HepG2 (cell line): ENCODE results near the gene EPB41L5. TPM values are rescaled to one million over a fixed set of nuclear protein-coding genes. Genes with fewer than 3 reads are reported as not detected.

Experiments
- ATAC-seq: fragments of 200-7000 bp; cut with Tn5 transposase; 3 replicates; pipeline ENCODE4 v1.9.1; 2020; ENCODE audit warnings: mild to moderate bottlenecking, moderate library complexity
- BruUV-seq: library from RNA; stranded (reverse); fragments of 400-500 nt; replicated peaks from 2 replicates; lab custom pipeline; 2021; lab: Mats Ljungman, UMichigan
- CTCF ChIA-PET: fragments of 300-600 bp; formaldehyde crosslinking; extraction: SDS; loops from one replicate; lab custom pipeline; 2021; ENCODE audit warnings: low total read pairs, inconsistent platforms, low intra/inter-chr PET ratio; lab: Yijun Ruan, JAX
- POLR2A ChIA-PET: fragments of 350-600 bp; sonication (Branson Sonifier 250); formaldehyde crosslinking; loops from one replicate; lab custom pipeline; 2020; ENCODE audit warnings: antibody characterized with exemption, inconsistent platforms; lab: Yijun Ruan, JAX
- DNase-seq: peaks from one replicate; pipeline ENCODE4 v3.0.0-alpha.2; 2015; ENCODE audit warnings: low spot score
- FAIRE-seq: peaks from 3 replicates; lab custom pipeline; 2011; peaks lifted over from hg19 to GRCh38; lab: Jason Lieb, UNC
- H2AFZ ChIP-seq: one replicate; pipeline ENCODE4 v1.6.1; 2011; ENCODE audit warnings: low read length, inconsistent platforms
- H3K27ac ChIP-seq: fragments of 300-600 bp; 3 replicates; pipeline ENCODE4 v1.8.0; 2011; ENCODE audit warnings: mixed run types, mild to moderate bottlenecking, mixed read lengths, low read length, inconsistent platforms; ENCODE audit not compliant: insufficient read depth; ENCODE audit errors: extremely low read length
- H3K27me3 ChIP-seq, 2 experiments: fragments of 200-600 bp in 1 of 2; 2 replicates in 1 of 2; 3 replicates in 1 of 2; pipeline versions ENCODE4 v1.6.0 to v1.8.0; 2011; ENCODE audit warnings: low read length in 2 of 2, mild to moderate bottlenecking in 2 of 2, moderate library complexity in 2 of 2, inconsistent platforms in 1 of 2; ENCODE audit not compliant: insufficient read depth in 2 of 2, control insufficient read depth in 1 of 2
- H3K36me3 ChIP-seq, 2 experiments: fragments of 200-600 bp in 1 of 2; replicated peaks in 1 of 2; 2 replicates in 1 of 2; 3 replicates in 1 of 2; pipeline versions ENCODE4 v1.5.1 to v1.8.0; 2011; ENCODE audit warnings: low read length in 2 of 2, inconsistent platforms in 1 of 2; ENCODE audit not compliant: insufficient read depth in 2 of 2, control insufficient read depth in 1 of 2
- H3K4me1 ChIP-seq: 2 replicates; pipeline ENCODE4 v1.5.1; 2012; ENCODE audit warnings: low read length, inconsistent platforms; ENCODE audit not compliant: insufficient read depth
- H3K4me2 ChIP-seq: 2 replicates; pipeline ENCODE4 v1.6.0; 2011; ENCODE audit warnings: low read depth, low read length, inconsistent platforms
- H3K4me3 ChIP-seq, 3 experiments: fragments of 200-600 bp in 1 of 3; sonication (generic), shearing (Covaris generic) in 1 of 3; replicated peaks in 1 of 3; 2 replicates each; pipeline ENCODE4 v1.5.1; 2011 to 2016; ENCODE audit warnings: low read length in 3 of 3, inconsistent platforms in 2 of 3, low read depth in 2 of 3, mild to moderate bottlenecking in 2 of 3, control low read depth in 1 of 3, mixed read lengths in 1 of 3; ENCODE audit not compliant: insufficient read depth in 1 of 3
- H3K79me2 ChIP-seq: one replicate; pipeline ENCODE4 v1.6.1; 2011; ENCODE audit warnings: low read length, inconsistent platforms; ENCODE audit not compliant: insufficient read depth
- H3K9ac ChIP-seq: 2 replicates; pipeline ENCODE4 v1.6.0; 2011; ENCODE audit warnings: mild to moderate bottlenecking, low read depth, low read length, inconsistent platforms; ENCODE audit not compliant: insufficient read depth
- H3K9me3 ChIP-seq: 2 replicates; pipeline ENCODE4 v1.5.1; 2012; ENCODE audit warnings: mild to moderate bottlenecking, low read length
- H4K20me1 ChIP-seq: 2 replicates; pipeline ENCODE4 v1.6.0; 2011; ENCODE audit warnings: inconsistent platforms, mild to moderate bottlenecking, low read length, moderate library complexity; ENCODE audit not compliant: insufficient read depth
- FLYWCH1 ChIP-seq: sonication (generic); formaldehyde crosslinking; IDR thresholded peaks from 2 replicates; pipeline ENCODE4 v1.8.1; 2023; ENCODE audit warnings: mild to moderate bottlenecking, missing genetic modification reagents
- NPAS2 ChIP-seq: sonication (generic); formaldehyde crosslinking; IDR thresholded peaks from 2 replicates; pipeline ENCODE4 v1.8.0; 2022; ENCODE audit warnings: mild to moderate bottlenecking, missing genetic modification reagents, borderline replicate concordance
- NR2C2 ChIP-seq: sonication (generic); formaldehyde crosslinking; IDR thresholded peaks from 2 replicates; pipeline ENCODE4 v1.4.0; 2020; ENCODE audit warnings: missing genetic modification reagents, mild to moderate bottlenecking, moderate library complexity, borderline replicate concordance
- RAD21 ChIP-seq: fragments of 450-650 bp; formaldehyde crosslinking; IDR thresholded peaks from 2 replicates; pipeline ENCODE4 v1.5.0; 2020; ENCODE audit warnings: mild to moderate bottlenecking
- SIN3A ChIP-seq: IDR thresholded peaks from 2 replicates; pipeline ENCODE4 v1.6.1; 2011; ENCODE audit warnings: low read depth, mild to moderate bottlenecking, control low read depth, low read length, borderline replicate concordance
- TBX2 ChIP-seq: sonication (generic); formaldehyde crosslinking; IDR thresholded peaks from 2 replicates; pipeline ENCODE4 v1.5.0; 2020; ENCODE audit warnings: missing genetic modification reagents, mild to moderate bottlenecking, borderline replicate concordance
- ZMYM3 ChIP-seq: sonication (generic); formaldehyde crosslinking; IDR thresholded peaks from 2 replicates; pipeline ENCODE4 v1.5.1; 2020; ENCODE audit warnings: mild to moderate bottlenecking, missing genetic modification reagents
- ZNF296 ChIP-seq: sonication (generic); formaldehyde crosslinking; conservative IDR thresholded peaks from 2 replicates; pipeline ENCODE4 v1.5.0; 2020; ENCODE audit warnings: mild to moderate bottlenecking, missing genetic modification reagents
- ZSCAN21 ChIP-seq: sonication (generic); formaldehyde crosslinking; IDR thresholded peaks from 2 replicates; pipeline ENCODE4 v1.8.0; 2022; ENCODE audit warnings: mild to moderate bottlenecking, missing genetic modification reagents, moderate library complexity, borderline replicate concordance
- WGBS: methylation state at CpG from one replicate; pipeline ENCODE4 v1.1.6; 2017; ENCODE audit warnings: low lambda C conversion rate; 5-methylcytosine and 5-hydroxymethylcytosine counted together
- in situ Hi-C: cut with HindIII; loops from 2 replicates; pipeline ENCODE4 v1.10.0; 2017; ENCODE audit warnings: low pct_unique_long_range_greater_than_20kb; ENCODE audit not compliant: extremely low pct_ligation_motif_present
- intact Hi-C: fragments of 100-400 bp; cut with micrococcal nuclease; formaldehyde crosslinking; loops from one replicate; pipeline ENCODE4 v1.10.0; 2022; ENCODE audit not compliant: unreplicated experiment
- polyA plus RNA-seq, 8 experiments: library from polyadenylated mRNA; depleted of rRNA in 3 of 8; stranded (reverse) in 7 of 8; unstranded in 1 of 8; fragments of >200 nt; fragmentation: Illumina TruSeq in 4 of 8; extraction: Trizol in 4 of 8; gene quantifications; 2 replicates each; pipeline versions ENCODE4 v1.2.1 to v1.2.3, GENCODE V29; 2011 to 2016; ENCODE audit warnings: low read depth in 4 of 8, missing spikeins in 1 of 8, mixed read lengths in 1 of 8; ENCODE audit not compliant: insufficient read depth in 1 of 8
- total RNA-seq, 5 experiments: library from RNA; depleted of rRNA; stranded (reverse); fragments of >200 nt; fragmentation: Illumina TruSeq; extraction: Trizol; gene quantifications; 2 replicates each; pipeline ENCODE4 v1.2.3, GENCODE V29; 2016; ENCODE audit warnings: low read depth in 1 of 5
- TF ChIP-seq, protein P1 (sequence below), 2 experiments: sonication (generic) in 1 of 2; formaldehyde crosslinking in 1 of 2; IDR thresholded peaks; 2 replicates each; pipeline versions ENCODE4 v1.6.1 to v1.9.0; 2014 to 2022; ENCODE audit warnings: antibody characterized with exemption in 1 of 2, borderline replicate concordance in 1 of 2, inconsistent platforms in 1 of 2, low read depth in 1 of 2, missing genetic modification reagents in 1 of 2
- TF ChIP-seq, protein P2 (sequence below): sonication (generic); formaldehyde crosslinking; IDR thresholded peaks from 2 replicates; pipeline ENCODE4 v1.5.1; 2020; ENCODE audit warnings: missing genetic modification reagents, mild to moderate bottlenecking, borderline replicate concordance
- TF ChIP-seq, protein P3 (sequence below): sonication (generic); formaldehyde crosslinking; IDR thresholded peaks from 2 replicates; pipeline ENCODE4 v1.8.0; 2022; ENCODE audit warnings: missing genetic modification reagents, mild to moderate bottlenecking, borderline replicate concordance

EPB41L5 gene
- total and polyA plus RNA-seq, 2 of the 13 experiments (the other 11 are each of a cell fraction or from before 2014, with no cell fraction given) = 40.5 to 47.5 TPM

DNA sequence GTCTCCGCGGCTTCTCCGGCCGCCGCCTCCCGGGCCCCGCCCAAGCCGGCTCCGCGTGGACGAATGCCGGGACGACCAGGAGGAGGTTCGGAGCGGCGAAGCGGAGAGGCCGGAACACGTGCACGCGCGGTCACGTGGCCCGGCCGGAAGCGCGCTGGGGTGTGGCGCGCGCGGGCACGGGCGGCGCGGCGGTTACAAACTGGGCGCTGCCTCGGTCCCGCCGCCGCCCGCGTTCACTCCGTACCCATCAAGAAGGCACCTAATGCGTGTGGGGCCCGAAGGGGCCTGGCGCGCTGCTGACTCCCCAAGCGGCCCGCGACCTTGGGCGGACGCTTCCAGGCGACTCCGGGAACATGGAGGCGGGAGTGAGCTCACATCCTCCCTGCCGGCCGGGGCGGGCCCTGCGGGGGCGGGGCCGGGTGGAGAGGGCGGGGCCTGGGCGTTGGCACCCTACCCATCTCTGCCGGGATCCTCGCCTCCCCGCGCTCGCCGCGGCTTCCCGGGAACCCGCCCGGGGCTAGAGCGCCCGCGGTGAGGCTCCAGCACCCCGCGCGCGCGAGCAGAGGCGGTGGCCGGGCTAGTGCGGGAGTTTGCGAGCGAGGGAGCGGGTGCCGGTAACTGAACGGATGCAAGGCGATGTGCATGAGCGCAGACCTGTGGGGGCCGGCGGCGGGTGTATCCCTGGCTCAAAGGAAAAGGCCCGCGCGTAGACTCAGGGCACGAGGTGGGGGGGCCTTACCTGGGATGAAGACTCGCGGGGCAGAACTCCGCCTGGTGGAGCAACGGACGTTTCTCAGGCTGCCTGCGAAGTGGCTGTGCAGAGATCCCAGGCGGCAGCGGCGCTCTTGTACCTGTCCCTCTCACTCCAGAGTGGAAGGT lies 210.4 kb downstream of the EPB41L5 start, which contains the start of gene TMEM185B:
TMEM185B (minus strand) TSS at position 367 of the 879 bp plus-strand sequence. CDS start 424 bp downstream, outside the sequence.
- BruUV-seq = no TSS peak
- Histone ChIP-seq H3K9ac (peak within 1 kb of the TSS; percentile 58), H3K4me1 (peaks cover 62% of the 10 kb centered on the region), H3K36me3 (no peaks in the 10 kb centered on the region), H3K27ac (peak within 1 kb of the TSS; percentile 14), H3K4me3 (peak within 1 kb of the TSS; percentile 61 to 81 (median 70)), H2AFZ (peak within 1 kb of the TSS; percentile 55), H4K20me1 (no peaks in the 10 kb centered on the region), H3K9me3 (no peaks in the 10 kb centered on the region), H3K27me3 (peaks cover 14 to 38% of the 10 kb centered on the region in 2 experiments; a peak in 4 of 5 replicates), H3K4me2 (peak within 1 kb of the TSS; percentile 98), H3K79me2 (no peaks in the 10 kb centered on the region)
- ChIA-PET POLR2A (interaction anchor here (0.6 to 1.0 kb wide), 5 partner anchors 9 to 545 kb away, joined by 3 to 11 read pairs (median 4); partner anchors contain the start of genes RALB and TMEM177), CTCF (no interaction called here)
- DNase-seq (peak; percentile 59), FAIRE-seq (no peak), ATAC-seq (peak; percentile 81)
- WGBS = 54% methylated on average over 49 of the region's 108 CpGs
- intact Hi-C loops (loop anchor here (1.0 kb wide), 1 partner anchor 114 kb away; no protein-coding TSS in a partner anchor), in situ Hi-C loops (no loop called here)
- TF ChIP-seq ZSCAN21 (peak; percentile 58; the same call in 1 of the 2 replicates), NR2C2 (CRISPR knock-in tag) (no peak), NPAS2 (CRISPR knock-in tag) (no peak), TBX2 (CRISPR knock-in tag) (peak; percentile 79), ZNF296 (no peak), RAD21 (CRISPR knock-in tag) (peak; percentile 74), FLYWCH1 (CRISPR knock-in tag) (no peak), ZMYM3 (CRISPR knock-in tag) (no peak), SIN3A (peak; percentile 53; the same call in 1 of the 2 replicates)
- TF ChIP-seq, protein P1, sequence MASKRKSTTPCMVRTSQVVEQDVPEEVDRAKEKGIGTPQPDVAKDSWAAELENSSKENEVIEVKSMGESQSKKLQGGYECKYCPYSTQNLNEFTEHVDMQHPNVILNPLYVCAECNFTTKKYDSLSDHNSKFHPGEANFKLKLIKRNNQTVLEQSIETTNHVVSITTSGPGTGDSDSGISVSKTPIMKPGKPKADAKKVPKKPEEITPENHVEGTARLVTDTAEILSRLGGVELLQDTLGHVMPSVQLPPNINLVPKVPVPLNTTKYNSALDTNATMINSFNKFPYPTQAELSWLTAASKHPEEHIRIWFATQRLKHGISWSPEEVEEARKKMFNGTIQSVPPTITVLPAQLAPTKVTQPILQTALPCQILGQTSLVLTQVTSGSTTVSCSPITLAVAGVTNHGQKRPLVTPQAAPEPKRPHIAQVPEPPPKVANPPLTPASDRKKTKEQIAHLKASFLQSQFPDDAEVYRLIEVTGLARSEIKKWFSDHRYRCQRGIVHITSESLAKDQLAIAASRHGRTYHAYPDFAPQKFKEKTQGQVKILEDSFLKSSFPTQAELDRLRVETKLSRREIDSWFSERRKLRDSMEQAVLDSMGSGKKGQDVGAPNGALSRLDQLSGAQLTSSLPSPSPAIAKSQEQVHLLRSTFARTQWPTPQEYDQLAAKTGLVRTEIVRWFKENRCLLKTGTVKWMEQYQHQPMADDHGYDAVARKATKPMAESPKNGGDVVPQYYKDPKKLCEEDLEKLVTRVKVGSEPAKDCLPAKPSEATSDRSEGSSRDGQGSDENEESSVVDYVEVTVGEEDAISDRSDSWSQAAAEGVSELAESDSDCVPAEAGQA (IDR thresholded peaks at IDR 0.05; ENCODE audit: low read depth) = peak; percentile 62
- TF ChIP-seq, protein P1 (CRISPR knock-in tag; IDR thresholded peaks at IDR 0.05; ENCODE audit: borderline replicate concordance) = no peak
- TF ChIP-seq, protein P2, sequence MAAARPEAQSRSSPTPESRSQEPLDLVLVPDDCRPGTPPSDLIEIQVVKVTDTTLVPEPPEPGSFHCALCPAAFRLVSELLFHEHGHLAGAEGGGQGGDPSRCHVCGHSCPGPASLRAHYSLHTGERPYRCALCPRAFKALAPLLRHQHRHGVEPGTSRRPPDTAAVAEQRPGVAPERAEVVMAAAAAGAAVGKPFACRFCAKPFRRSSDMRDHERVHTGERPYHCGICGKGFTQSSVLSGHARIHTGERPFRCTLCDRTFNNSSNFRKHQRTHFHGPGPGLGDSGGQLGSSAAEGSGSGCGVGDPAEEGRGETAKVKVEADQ (CRISPR knock-in tag) = no peak
- TF ChIP-seq, protein P3, sequence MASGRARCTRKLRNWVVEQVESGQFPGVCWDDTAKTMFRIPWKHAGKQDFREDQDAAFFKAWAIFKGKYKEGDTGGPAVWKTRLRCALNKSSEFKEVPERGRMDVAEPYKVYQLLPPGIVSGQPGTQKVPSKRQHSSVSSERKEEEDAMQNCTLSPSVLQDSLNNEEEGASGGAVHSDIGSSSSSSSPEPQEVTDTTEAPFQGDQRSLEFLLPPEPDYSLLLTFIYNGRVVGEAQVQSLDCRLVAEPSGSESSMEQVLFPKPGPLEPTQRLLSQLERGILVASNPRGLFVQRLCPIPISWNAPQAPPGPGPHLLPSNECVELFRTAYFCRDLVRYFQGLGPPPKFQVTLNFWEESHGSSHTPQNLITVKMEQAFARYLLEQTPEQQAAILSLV (CRISPR knock-in tag) = peak; percentile 62; the same call in 1 of the 2 replicates
